ENCODE results near the gene FAM240A. TPM values are rescaled to one million over a fixed set of nuclear protein-coding genes. Genes with fewer than 3 reads are reported as not detected.

Gene FAM240A
- total and polyA plus RNA-seq, 2 experiments from 2014 or later, result 0.18 TPM; not detected in 1

DNA sequence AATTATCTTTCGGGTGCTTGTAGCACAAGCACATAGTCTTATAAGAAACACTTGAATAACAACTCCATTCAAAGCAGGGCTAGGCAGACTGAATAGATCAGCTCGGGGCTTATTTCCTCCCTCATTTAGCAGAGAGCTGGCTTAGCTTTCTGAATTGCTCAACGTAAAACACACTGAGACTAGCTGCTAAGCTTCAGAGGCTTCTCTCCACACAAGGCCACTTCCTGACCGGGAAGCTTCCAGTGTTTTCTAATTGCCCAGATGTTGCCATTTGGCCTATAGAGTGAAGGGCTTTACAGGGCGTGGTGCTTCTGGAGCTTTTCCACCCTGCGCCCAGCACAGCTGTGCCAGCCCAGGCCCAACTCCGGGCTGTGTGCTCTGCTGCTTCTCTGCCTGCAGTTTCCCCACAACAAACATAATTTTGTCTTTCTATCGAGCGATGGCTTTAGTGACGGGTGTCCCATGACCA lies 16.6 kb downstream of the FAM240A start:
- ATAC-seq (peak; percentile 9; the same call in 2 of the 3 replicates), DNase-seq (ENCODE audit: low spot score) (no peak)

DNA sequence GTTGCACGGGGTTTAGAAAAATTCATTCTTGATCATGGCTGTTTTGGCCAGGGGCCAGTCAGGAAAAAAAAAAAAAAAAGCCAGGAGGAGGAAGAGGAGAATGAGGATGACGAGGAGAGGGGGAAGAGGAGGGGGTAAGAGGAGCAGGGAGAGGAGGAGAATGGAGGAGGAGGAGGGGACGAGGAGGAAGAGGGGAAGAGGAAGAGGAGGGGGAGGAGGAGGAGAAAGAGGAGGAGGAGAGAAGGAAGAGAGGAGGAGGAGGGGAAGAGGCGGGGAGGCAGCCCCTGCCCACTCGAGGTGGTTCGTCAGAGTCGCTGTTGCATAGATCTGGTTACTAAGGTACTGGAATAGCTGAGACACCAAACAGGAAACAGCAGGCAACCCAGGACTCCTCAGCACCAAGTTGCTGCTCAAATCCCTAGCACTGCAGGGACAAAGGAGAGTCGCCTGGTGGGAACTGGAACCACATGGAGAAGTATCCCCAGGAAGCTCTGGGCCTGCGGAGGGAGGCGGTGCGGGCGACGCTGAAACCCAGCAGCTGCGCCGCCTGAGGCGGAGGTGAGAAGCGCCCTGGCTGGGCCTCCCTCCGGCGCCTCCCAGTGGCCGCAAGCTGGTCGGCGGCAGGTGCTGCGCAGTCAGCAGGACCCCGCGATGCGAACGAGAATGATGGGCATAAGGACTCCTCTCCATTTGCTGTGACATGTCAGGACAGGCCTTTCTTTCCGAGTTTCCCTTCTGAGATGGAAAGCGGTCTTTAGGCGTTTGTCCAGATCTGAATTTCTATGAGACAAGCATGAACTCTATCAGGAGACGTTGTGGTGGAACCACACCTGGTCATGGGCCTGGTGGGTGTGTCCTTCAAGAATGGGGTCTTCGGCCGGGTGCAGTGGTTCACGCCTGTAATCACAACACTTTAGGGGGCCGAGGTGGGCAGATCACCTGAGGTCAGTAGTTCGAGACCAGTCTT lies 17.5 kb downstream of the FAM240A start:
- no peaks in the 10 kb centered on the region for H3K79me2 ChIP-seq (replicated peaks; ENCODE audit: insufficient read depth)
- H3K4me3 ChIP-seq, result peak overlapping the region; percentile 45
- H3F3A ChIP-seq (replicated peaks; ENCODE audit: low read depth), result peaks cover 7% of the 10 kb centered on the region
- peak overlapping the region; percentile 43 for H3K4me3 Mint-ChIP-seq
- H3K27ac Mint-ChIP-seq, result peak overlapping the region; percentile 64
- ATAC-seq (peak; percentile 93), DNase-seq (ENCODE audit: low spot score) (peak; percentile 96)
- peak overlapping the region; percentile 57 for H2AFZ ChIP-seq
- no peaks in the 10 kb centered on the region; the same call in 1 of the 2 replicates for H3K9me2 ChIP-seq (ENCODE audit: insufficient read depth)
- H3K4me2 ChIP-seq, result peak overlapping the region; percentile 67
- peaks cover 7% of the 10 kb centered on the region for H3K27me3 Mint-ChIP-seq (ENCODE audit: insufficient read depth, low read depth, poor library complexity)
- no peaks in the 10 kb centered on the region for H4K20me1 ChIP-seq (replicated peaks; ENCODE audit: insufficient read depth)
- H3K36me3 ChIP-seq (ENCODE audit: insufficient read depth), result no peaks in the 10 kb centered on the region
- no peaks in the 10 kb centered on the region for H3K9me3 Mint-ChIP-seq
- H3K36me3 Mint-ChIP-seq (ENCODE audit: low read depth), result peaks cover 3% of the 10 kb centered on the region; the same call in 1 of the 3 replicates
- peaks cover 35% of the 10 kb centered on the region for H3K4me1 Mint-ChIP-seq
- H3K27ac ChIP-seq (ENCODE audit: low read depth), result peak overlapping the region; percentile 87
- H3K4me1 ChIP-seq (ENCODE audit: insufficient read depth), result peaks cover 22% of the 10 kb centered on the region
- H3K27me3 ChIP-seq (ENCODE audit: insufficient read depth), result no peaks in the 10 kb centered on the region
- no peak for TF ChIP-seq JUNB (IDR thresholded peaks at IDR 0.05; ENCODE audit: unreplicated experiment)
- TF ChIP-seq, protein P1, sequence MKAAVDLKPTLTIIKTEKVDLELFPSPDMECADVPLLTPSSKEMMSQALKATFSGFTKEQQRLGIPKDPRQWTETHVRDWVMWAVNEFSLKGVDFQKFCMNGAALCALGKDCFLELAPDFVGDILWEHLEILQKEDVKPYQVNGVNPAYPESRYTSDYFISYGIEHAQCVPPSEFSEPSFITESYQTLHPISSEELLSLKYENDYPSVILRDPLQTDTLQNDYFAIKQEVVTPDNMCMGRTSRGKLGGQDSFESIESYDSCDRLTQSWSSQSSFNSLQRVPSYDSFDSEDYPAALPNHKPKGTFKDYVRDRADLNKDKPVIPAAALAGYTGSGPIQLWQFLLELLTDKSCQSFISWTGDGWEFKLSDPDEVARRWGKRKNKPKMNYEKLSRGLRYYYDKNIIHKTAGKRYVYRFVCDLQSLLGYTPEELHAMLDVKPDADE (IDR thresholded peaks at IDR 0.05), result no peak
- peak; percentile 60 for TF ChIP-seq CREB1 (CRISPR knock-in tag; IDR thresholded peaks at IDR 0.05; ENCODE audit: low read depth)
- TF ChIP-seq EZH2 (IDR thresholded peaks at IDR 0.05; ENCODE audit: low read depth, unreplicated experiment), result no peak
- no peak for TF ChIP-seq ZNF331 (CRISPR knock-in tag; IDR thresholded peaks at IDR 0.05; ENCODE audit: low read depth)
- TF ChIP-seq, protein P2, sequence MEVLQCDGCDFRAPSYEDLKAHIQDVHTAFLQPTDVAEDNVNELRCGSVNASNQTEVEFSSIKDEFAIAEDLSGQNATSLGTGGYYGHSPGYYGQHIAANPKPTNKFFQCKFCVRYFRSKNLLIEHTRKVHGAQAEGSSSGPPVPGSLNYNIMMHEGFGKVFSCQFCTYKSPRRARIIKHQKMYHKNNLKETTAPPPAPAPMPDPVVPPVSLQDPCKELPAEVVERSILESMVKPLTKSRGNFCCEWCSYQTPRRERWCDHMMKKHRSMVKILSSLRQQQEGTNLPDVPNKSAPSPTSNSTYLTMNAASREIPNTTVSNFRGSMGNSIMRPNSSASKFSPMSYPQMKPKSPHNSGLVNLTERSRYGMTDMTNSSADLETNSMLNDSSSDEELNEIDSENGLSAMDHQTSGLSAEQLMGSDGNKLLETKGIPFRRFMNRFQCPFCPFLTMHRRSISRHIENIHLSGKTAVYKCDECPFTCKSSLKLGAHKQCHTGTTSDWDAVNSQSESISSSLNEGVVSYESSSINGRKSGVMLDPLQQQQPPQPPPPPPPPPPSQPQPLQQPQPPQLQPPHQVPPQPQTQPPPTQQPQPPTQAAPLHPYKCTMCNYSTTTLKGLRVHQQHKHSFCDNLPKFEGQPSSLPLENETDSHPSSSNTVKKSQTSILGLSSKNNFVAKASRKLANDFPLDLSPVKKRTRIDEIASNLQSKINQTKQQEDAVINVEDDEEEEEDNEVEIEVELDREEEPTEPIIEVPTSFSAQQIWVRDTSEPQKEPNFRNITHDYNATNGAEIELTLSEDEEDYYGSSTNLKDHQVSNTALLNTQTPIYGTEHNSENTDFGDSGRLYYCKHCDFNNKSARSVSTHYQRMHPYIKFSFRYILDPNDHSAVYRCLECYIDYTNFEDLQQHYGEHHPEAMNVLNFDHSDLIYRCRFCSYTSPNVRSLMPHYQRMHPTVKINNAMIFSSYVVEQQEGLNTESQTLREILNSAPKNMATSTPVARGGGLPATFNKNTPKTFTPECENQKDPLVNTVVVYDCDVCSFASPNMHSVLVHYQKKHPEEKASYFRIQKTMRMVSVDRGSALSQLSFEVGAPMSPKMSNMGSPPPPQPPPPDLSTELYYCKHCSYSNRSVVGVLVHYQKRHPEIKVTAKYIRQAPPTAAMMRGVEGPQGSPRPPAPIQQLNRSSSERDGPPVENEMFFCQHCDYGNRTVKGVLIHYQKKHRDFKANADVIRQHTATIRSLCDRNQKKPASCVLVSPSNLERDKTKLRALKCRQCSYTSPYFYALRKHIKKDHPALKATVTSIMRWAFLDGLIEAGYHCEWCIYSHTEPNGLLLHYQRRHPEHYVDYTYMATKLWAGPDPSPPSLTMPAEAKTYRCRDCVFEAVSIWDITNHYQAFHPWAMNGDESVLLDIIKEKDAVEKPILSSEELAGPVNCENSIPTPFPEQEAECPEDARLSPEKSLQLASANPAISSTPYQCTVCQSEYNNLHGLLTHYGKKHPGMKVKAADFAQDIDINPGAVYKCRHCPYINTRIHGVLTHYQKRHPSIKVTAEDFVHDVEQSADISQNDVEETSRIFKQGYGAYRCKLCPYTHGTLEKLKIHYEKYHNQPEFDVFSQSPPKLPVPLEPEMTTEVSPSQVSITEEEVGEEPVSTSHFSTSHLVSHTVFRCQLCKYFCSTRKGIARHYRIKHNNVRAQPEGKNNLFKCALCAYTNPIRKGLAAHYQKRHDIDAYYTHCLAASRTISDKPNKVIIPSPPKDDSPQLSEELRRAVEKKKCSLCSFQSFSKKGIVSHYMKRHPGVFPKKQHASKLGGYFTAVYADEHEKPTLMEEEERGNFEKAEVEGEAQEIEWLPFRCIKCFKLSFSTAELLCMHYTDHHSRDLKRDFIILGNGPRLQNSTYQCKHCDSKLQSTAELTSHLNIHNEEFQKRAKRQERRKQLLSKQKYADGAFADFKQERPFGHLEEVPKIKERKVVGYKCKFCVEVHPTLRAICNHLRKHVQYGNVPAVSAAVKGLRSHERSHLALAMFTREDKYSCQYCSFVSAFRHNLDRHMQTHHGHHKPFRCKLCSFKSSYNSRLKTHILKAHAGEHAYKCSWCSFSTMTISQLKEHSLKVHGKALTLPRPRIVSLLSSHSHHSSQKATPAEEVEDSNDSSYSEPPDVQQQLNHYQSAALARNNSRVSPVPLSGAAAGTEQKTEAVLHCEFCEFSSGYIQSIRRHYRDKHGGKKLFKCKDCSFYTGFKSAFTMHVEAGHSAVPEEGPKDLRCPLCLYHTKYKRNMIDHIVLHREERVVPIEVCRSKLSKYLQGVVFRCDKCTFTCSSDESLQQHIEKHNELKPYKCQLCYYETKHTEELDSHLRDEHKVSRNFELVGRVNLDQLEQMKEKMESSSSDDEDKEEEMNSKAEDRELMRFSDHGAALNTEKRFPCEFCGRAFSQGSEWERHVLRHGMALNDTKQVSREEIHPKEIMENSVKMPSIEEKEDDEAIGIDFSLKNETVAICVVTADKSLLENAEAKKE (CRISPR knock-in tag; IDR thresholded peaks at IDR 0.05), result no peak

More for the DNA sequence above, 16.6 kb downstream of the FAM240A start:
- H3K9me3 Mint-ChIP-seq, result no peaks in the 10 kb centered on the region
- H3K36me3 ChIP-seq (ENCODE audit: insufficient read depth), result no peaks in the 10 kb centered on the region
- H2AFZ ChIP-seq, result no peak overlapping the region; the same call in 1 of the 2 replicates
- TF ChIP-seq EZH2 (IDR thresholded peaks at IDR 0.05; ENCODE audit: low read depth, unreplicated experiment), result no peak
- TF ChIP-seq ZNF114 (CRISPR knock-in tag; IDR thresholded peaks at IDR 0.05), result no peak
- TF ChIP-seq, protein P3, sequence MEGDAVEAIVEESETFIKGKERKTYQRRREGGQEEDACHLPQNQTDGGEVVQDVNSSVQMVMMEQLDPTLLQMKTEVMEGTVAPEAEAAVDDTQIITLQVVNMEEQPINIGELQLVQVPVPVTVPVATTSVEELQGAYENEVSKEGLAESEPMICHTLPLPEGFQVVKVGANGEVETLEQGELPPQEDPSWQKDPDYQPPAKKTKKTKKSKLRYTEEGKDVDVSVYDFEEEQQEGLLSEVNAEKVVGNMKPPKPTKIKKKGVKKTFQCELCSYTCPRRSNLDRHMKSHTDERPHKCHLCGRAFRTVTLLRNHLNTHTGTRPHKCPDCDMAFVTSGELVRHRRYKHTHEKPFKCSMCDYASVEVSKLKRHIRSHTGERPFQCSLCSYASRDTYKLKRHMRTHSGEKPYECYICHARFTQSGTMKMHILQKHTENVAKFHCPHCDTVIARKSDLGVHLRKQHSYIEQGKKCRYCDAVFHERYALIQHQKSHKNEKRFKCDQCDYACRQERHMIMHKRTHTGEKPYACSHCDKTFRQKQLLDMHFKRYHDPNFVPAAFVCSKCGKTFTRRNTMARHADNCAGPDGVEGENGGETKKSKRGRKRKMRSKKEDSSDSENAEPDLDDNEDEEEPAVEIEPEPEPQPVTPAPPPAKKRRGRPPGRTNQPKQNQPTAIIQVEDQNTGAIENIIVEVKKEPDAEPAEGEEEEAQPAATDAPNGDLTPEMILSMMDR (conservative IDR thresholded peaks at IDR 0.05; ENCODE audit: low read depth in 2 of 2), result no peak
- no peak for TF ChIP-seq NANOG (IDR thresholded peaks at IDR 0.05; ENCODE audit: borderline replicate concordance)
- H3K4me2 ChIP-seq, result peak overlapping the region; percentile 67
- peaks cover 25% of the 10 kb centered on the region for H3K4me1 ChIP-seq (ENCODE audit: insufficient read depth)
- H3K79me2 ChIP-seq (replicated peaks; ENCODE audit: insufficient read depth), result no peaks in the 10 kb centered on the region
- H3K9me2 ChIP-seq (ENCODE audit: insufficient read depth), result no peaks in the 10 kb centered on the region; the same call in 1 of the 2 replicates
- peaks cover 7% of the 10 kb centered on the region for H3K27me3 Mint-ChIP-seq (ENCODE audit: insufficient read depth, low read depth, poor library complexity)
- no peaks in the 10 kb centered on the region for H4K20me1 ChIP-seq (replicated peaks; ENCODE audit: insufficient read depth)
- H3K4me3 ChIP-seq, result peak overlapping the region; percentile 45; the same call in 1 of the 2 replicates
- peaks cover 31% of the 10 kb centered on the region for H3K4me1 Mint-ChIP-seq
- 0 out of 2 replicates have a peak overlapping the region, but pooled peaks have one; percentile 6 for H3K27ac Mint-ChIP-seq
- H3K27me3 ChIP-seq (ENCODE audit: insufficient read depth), result no peaks in the 10 kb centered on the region
- H3K27ac ChIP-seq (ENCODE audit: low read depth), result peak overlapping the region; percentile 87; the same call in 1 of the 2 replicates
- H3K4me3 Mint-ChIP-seq, result peak overlapping the region; percentile 43; the same call in 2 of the 3 replicates
- H3F3A ChIP-seq (replicated peaks; ENCODE audit: low read depth), result peaks cover 7% of the 10 kb centered on the region
- H3K36me3 Mint-ChIP-seq (ENCODE audit: low read depth), result peaks cover 3% of the 10 kb centered on the region; the same call in 1 of the 3 replicates

Data from GM23338 (cell line).